PC-9 (cell line): ENCODE data around the gene GMDS. TPM values are rescaled to one million over a fixed set of nuclear protein-coding genes. Genes with fewer than 3 reads are reported as not detected.

Experiments used
- BruUV-seq: library from RNA; stranded (reverse); fragments of 400-500 nt; replicated peaks from 2 replicates; lab custom pipeline; 2021; lab: Mats Ljungman, UMichigan
- CTCF ChIA-PET: fragments of 300-600 bp; sonication (Branson Sonifier 250); formaldehyde crosslinking; loops from one replicate; lab custom pipeline; 2022; ENCODE audit warnings: antibody characterized with exemption; lab: Charles Lee
- POLR2A ChIA-PET: fragments of 300-600 bp; sonication (Branson Sonifier 250); formaldehyde crosslinking; loops from one replicate; lab custom pipeline; 2022; ENCODE audit warnings: antibody characterized with exemption; ENCODE audit not compliant: unreplicated experiment; lab: Charles Lee
- DNase-seq, 2 experiments: peaks; one replicate each; pipeline versions ENCODE4 v3.0.0 to v3.0.0-alpha.2; 2015 to 2022; ENCODE audit warnings: mixed read lengths in 1 of 2
- H2AFZ ChIP-seq: fragments of 200-600 bp; sonication (generic); 2 replicates; pipeline ENCODE4 v1.8.1; 2017; ENCODE audit warnings: antibody characterized with exemption
- H3F3A ChIP-seq: fragments of 200-600 bp; sonication (generic); 2 replicates; pipeline ENCODE4 v1.8.1; 2017; ENCODE audit warnings: antibody characterized with exemption, mild to moderate bottlenecking, low read depth; ENCODE audit not compliant: insufficient read depth
- H3K27ac ChIP-seq: fragments of 200-600 bp; sonication (generic); 2 replicates; pipeline ENCODE4 v1.6.1; 2016; ENCODE audit warnings: mixed run types
- H3K27me3 ChIP-seq: fragments of 200-600 bp; sonication (generic); 2 replicates; pipeline ENCODE4 v1.6.1; 2016; ENCODE audit warnings: low read depth, mixed run types; ENCODE audit not compliant: insufficient read depth
- H3K36me3 ChIP-seq: fragments of 200-600 bp; sonication (generic); 2 replicates; pipeline ENCODE4 v1.6.1; 2016; ENCODE audit warnings: low read depth, mixed run types
- H3K4me1 ChIP-seq: fragments of 200-600 bp; sonication (generic); replicated peaks from 2 replicates; pipeline ENCODE4 v1.6.1; 2016; ENCODE audit warnings: mixed run types; ENCODE audit not compliant: insufficient read depth
- H3K4me2 ChIP-seq: fragments of 200-600 bp; sonication (generic); 2 replicates; pipeline ENCODE4 v1.6.1; 2017; ENCODE audit warnings: mixed run types
- H3K4me3 ChIP-seq: fragments of 200-600 bp; sonication (generic); 2 replicates; pipeline ENCODE4 v1.6.1; 2016; ENCODE audit warnings: mixed run types
- H3K79me2 ChIP-seq: fragments of 200-600 bp; sonication (generic); 2 replicates; pipeline ENCODE4 v1.6.1; 2017; ENCODE audit warnings: low read depth, mixed run types
- H3K9me2 ChIP-seq: fragments of 200-600 bp; sonication (generic); 2 replicates; pipeline ENCODE4 v1.8.1; 2017; ENCODE audit warnings: mild to moderate bottlenecking; ENCODE audit not compliant: insufficient read depth
- H3K9me3 ChIP-seq: fragments of 200-600 bp; sonication (generic); 2 replicates; pipeline ENCODE4 v1.8.1; 2016; ENCODE audit warnings: low read depth; ENCODE audit not compliant: insufficient read depth
- H4K20me1 ChIP-seq: fragments of 200-600 bp; sonication (generic); 2 replicates; pipeline ENCODE4 v1.8.1; 2017; ENCODE audit not compliant: insufficient read depth
- CTCF ChIP-seq: fragments of 200-600 bp; sonication (generic); conservative IDR thresholded peaks from 2 replicates; pipeline ENCODE4 v1.6.1; 2017; ENCODE audit warnings: mixed run types, antibody characterized with exemption, mild to moderate bottlenecking, moderate library complexity
- EZH2 ChIP-seq: fragments of 200-600 bp; sonication (generic); IDR thresholded peaks from 2 replicates; pipeline ENCODE4 v1.8.0; 2017; ENCODE audit warnings: antibody characterized with exemption, low read depth
- intact Hi-C: fragments of 100-400 bp; cut with micrococcal nuclease; formaldehyde crosslinking; loops from one replicate; pipeline ENCODE4 v1.10.0; 2022; ENCODE audit not compliant: unreplicated experiment
- total RNA-seq: library from RNA; stranded (reverse); gene quantifications from 2 replicates; pipeline ENCODE4 v1.2.3, GENCODE V29; 2021

The GMDS gene
- total RNA-seq, 1 experiment from 2014 or later: 30.1 TPM

- TF ChIP-seq CTCF (no peak), EZH2 (no peak)
- POLR2A ChIA-PET: no interaction called here
- no TSS peak for BruUV-seq
Measured at GRCh38 chr6:2077826-2078225, 167.6 kb downstream of the GMDS start.

DNA sequence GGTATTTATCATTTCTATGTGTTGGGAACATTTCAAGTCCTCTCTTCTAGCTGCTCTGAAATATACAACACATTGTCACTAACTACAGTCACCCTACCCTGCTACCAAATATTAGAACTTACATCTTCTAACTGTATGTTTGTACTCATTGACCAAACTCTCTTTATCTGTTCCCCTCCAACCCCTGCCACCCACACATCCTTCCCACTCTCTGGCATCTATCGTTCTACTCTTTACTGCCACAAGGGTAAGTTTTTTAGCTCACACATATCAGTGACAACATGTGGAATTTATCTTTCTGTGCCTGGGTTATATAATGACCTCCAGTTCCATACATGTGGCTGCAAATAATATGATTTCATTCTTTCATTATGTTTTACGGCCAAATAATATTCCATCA, 171.9 kb downstream of the GMDS start:
- POLR2A ChIA-PET: no interaction called here
- Histone ChIP-seq H3K36me3 (no peaks in the 10 kb centered on the region), H3K27ac (no peak overlapping the region), H3K4me3 (no peak overlapping the region), H4K20me1 (no peaks in the 10 kb centered on the region), H3K4me1 (no peaks in the 10 kb centered on the region), H3K27me3 (no peaks in the 10 kb centered on the region), H3K9me3 (no peaks in the 10 kb centered on the region), H3F3A (no peaks in the 10 kb centered on the region), H3K9me2 (no peaks in the 10 kb centered on the region), H3K4me2 (no peak overlapping the region), H3K79me2 (no peaks in the 10 kb centered on the region), H2AFZ (no peak overlapping the region)
- CTCF ChIA-PET: no interaction called here
- no TSS peak for BruUV-seq
- no peak for DNase-seq
- TF ChIP-seq CTCF (no peak), EZH2 (no peak)
- intact Hi-C loops: no loop called here

More at GRCh38 chr6:2077826-2078225, 167.6 kb downstream of the GMDS start:
- no peaks in the 10 kb centered on the region for H4K20me1 ChIP-seq
- no peaks in the 10 kb centered on the region for H3K27me3 ChIP-seq
- no peaks in the 10 kb centered on the region for H3K4me1 ChIP-seq
- H3F3A ChIP-seq: no peaks in the 10 kb centered on the region
- H3K36me3 ChIP-seq: no peaks in the 10 kb centered on the region
- no peak overlapping the region for H3K4me3 ChIP-seq
- H3K27ac ChIP-seq: no peak overlapping the region
- CTCF ChIA-PET: no interaction called here
- H3K79me2 ChIP-seq: no peaks in the 10 kb centered on the region
- H2AFZ ChIP-seq: no peak overlapping the region
- no peak for DNase-seq
- intact Hi-C loops: no loop called here
- H3K9me2 ChIP-seq: no peaks in the 10 kb centered on the region
- no peak overlapping the region for H3K4me2 ChIP-seq
- no peaks in the 10 kb centered on the region for H3K9me3 ChIP-seq

- POLR2A ChIA-PET: no interaction called here
- H3K27me3 ChIP-seq: no peaks in the 10 kb centered on the region
- no peak overlapping the region for H3K27ac ChIP-seq
- no peak overlapping the region for H2AFZ ChIP-seq
- H3K4me1 ChIP-seq: no peaks in the 10 kb centered on the region
- no TSS peak for BruUV-seq
- DNase-seq: no peak
- intact Hi-C loops: no loop called here
- no peaks in the 10 kb centered on the region for H3K79me2 ChIP-seq
- no peaks in the 10 kb centered on the region for H3K36me3 ChIP-seq
- TF ChIP-seq EZH2: no peak
- no peak for TF ChIP-seq CTCF
- no peaks in the 10 kb centered on the region for H3K9me3 ChIP-seq
- H3K9me2 ChIP-seq: no peaks in the 10 kb centered on the region
- CTCF ChIA-PET: interaction anchor here (0.6 kb wide), 1 partner anchor 95 kb away, joined by 3 read pairs; no protein-coding TSS in a partner anchor
- no peaks in the 10 kb centered on the region for H3F3A ChIP-seq
- H3K4me3 ChIP-seq: no peak overlapping the region
- no peaks in the 10 kb centered on the region for H4K20me1 ChIP-seq
- H3K4me2 ChIP-seq: no peak overlapping the region
Measured at GRCh38 chr6:2072453-2072852, 173.0 kb downstream of the GMDS start.
